ENCODE measurements around the gene PKD2L2. TPM values are rescaled to one million over a fixed set of nuclear protein-coding genes. Genes with fewer than 3 reads are reported as not detected.

The PKD2L2 gene
- total and polyA plus RNA-seq, 9 of the 15 experiments (the other 6 are each of a cell fraction or from before 2014, with no cell fraction given) = 0.08 to 0.25 (median 0.11) TPM; not detected in 5

DNA sequence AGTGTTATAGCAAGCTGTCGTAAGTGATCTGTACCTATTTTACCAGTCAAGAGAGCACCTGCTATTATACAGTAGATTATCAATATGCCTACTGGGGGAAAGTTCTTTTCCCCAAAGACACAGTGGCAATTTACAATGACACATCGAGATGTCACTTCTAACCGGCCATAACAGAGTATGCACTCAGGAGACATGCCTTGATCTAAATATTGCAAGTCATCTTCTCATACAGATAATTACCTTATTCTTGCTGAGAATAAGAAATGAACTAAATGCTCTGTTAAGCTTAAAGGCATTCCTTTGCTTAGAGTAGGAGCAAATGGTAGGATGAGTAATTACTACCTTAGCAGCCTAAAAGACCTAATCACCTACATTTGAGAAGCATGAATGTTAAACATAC is 71.6 kb downstream of the PKD2L2 start (continued):
- TF ChIP-seq ZNF511 (CRISPR knock-in tag; IDR thresholded peaks at IDR 0.05) (no peak), RFX5 (IDR thresholded peaks at IDR 0.05; ENCODE audit: low read depth, low read length) (no peak), TEAD4 (IDR thresholded peaks at IDR 0.05; ENCODE audit: low read length) (no peak), TEAD4 (CRISPR knock-in tag; IDR thresholded peaks at IDR 0.05; ENCODE audit: borderline replicate concordance) (no peak), PHF20 (IDR thresholded peaks at IDR 0.05; ENCODE audit: partially characterized antibody) (no peak), ARID1B (IDR thresholded peaks at IDR 0.05) (peak; percentile 31; the same call in 1 of the 2 replicates), FOSL1 (tag; conservative IDR thresholded peaks at IDR 0.05) (no peak), OTX1 (CRISPR knock-in tag; IDR thresholded peaks at IDR 0.05) (no peak), PRPF4 (IDR thresholded peaks at IDR 0.05; ENCODE audit: insufficient read depth, low read depth, low read length, poor library complexity, severe bottlenecking) (no peak), ELF2 (CRISPR knock-in tag; IDR thresholded peaks at IDR 0.05) (no peak), NONO (IDR thresholded peaks at IDR 0.05; ENCODE audit: low read depth in 2 of 2, low read length in 1 of 2) (no peak), MECOM (CRISPR knock-in tag; IDR thresholded peaks at IDR 0.05) (no peak), E2F3 (CRISPR knock-in tag; IDR thresholded peaks at IDR 0.05) (no peak), FOXK1 (CRISPR knock-in tag; IDR thresholded peaks at IDR 0.05; ENCODE audit: borderline replicate concordance) (no peak), HNRNPH1 (optimal IDR thresholded peaks at IDR 0.05; ENCODE audit: low read depth, low read length) (no peak), C11orf30 (IDR thresholded peaks at IDR 0.05; ENCODE audit: low read depth) (peak; percentile 93), HOXB6 (CRISPR knock-in tag; IDR thresholded peaks at IDR 0.05; ENCODE audit: borderline replicate concordance) (no peak), DPF2 (IDR thresholded peaks at IDR 0.05) (no peak), NFXL1 (CRISPR knock-in tag; IDR thresholded peaks at IDR 0.05) (no peak), ZNF785 (CRISPR knock-in tag; IDR thresholded peaks at IDR 0.05) (no peak), MAFF (IDR thresholded peaks at IDR 0.05; ENCODE audit: low read length) (peak; percentile 81; the same call in 1 of the 2 replicates), CAMTA2 (CRISPR knock-in tag; conservative IDR thresholded peaks at IDR 0.05) (no peak), NFIX (CRISPR knock-in tag; IDR thresholded peaks at IDR 0.05; ENCODE audit: low read depth) (no peak), CREB3 (tag; conservative IDR thresholded peaks at IDR 0.05; ENCODE audit: low read depth) (no peak), NFE2 (IDR thresholded peaks at IDR 0.05; ENCODE audit: low read depth) (peak; percentile 83)
- TF ChIP-seq, protein P1, sequence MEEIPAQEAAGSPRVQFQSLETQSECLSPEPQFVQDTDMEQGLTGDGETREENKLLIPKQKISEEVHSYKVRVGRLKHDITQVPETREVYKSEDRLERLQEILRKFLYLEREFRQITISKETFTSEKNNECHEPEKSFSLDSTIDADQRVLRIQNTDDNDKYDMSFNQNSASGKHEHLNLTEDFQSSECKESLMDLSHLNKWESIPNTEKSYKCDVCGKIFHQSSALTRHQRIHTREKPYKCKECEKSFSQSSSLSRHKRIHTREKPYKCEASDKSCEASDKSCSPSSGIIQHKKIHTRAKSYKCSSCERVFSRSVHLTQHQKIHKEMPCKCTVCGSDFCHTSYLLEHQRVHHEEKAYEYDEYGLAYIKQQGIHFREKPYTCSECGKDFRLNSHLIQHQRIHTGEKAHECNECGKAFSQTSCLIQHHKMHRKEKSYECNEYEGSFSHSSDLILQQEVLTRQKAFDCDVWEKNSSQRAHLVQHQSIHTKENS (CRISPR knock-in tag; IDR thresholded peaks at IDR 0.05) = no peak
- TF ChIP-seq, protein P2, sequence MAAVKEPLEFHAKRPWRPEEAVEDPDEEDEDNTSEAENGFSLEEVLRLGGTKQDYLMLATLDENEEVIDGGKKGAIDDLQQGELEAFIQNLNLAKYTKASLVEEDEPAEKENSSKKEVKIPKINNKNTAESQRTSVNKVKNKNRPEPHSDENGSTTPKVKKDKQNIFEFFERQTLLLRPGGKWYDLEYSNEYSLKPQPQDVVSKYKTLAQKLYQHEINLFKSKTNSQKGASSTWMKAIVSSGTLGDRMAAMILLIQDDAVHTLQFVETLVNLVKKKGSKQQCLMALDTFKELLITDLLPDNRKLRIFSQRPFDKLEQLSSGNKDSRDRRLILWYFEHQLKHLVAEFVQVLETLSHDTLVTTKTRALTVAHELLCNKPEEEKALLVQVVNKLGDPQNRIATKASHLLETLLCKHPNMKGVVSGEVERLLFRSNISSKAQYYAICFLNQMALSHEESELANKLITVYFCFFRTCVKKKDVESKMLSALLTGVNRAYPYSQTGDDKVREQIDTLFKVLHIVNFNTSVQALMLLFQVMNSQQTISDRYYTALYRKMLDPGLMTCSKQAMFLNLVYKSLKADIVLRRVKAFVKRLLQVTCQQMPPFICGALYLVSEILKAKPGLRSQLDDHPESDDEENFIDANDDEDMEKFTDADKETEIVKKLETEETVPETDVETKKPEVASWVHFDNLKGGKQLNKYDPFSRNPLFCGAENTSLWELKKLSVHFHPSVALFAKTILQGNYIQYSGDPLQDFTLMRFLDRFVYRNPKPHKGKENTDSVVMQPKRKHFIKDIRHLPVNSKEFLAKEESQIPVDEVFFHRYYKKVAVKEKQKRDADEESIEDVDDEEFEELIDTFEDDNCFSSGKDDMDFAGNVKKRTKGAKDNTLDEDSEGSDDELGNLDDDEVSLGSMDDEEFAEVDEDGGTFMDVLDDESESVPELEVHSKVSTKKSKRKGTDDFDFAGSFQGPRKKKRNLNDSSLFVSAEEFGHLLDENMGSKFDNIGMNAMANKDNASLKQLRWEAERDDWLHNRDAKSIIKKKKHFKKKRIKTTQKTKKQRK (IDR thresholded peaks at IDR 0.05; ENCODE audit: borderline replicate concordance, low read depth, low read length) = no peak
